DOHH2 (cell line): Measurements from ENCODE around the gene DDAH2.

Source experiments
- H3F3A ChIP-seq: fragments of 200-600 bp; sonication (generic), shearing (Covaris generic); 2 replicates; pipeline ENCODE4 v1.6.0; 2016; ENCODE audit warnings: antibody characterized with exemption, mild to moderate bottlenecking; ENCODE audit not compliant: control insufficient read depth, insufficient read depth
- H3K27ac ChIP-seq: fragments of 200-600 bp; sonication (generic); 2 replicates; pipeline ENCODE4 v1.5.1; 2014; ENCODE audit warnings: low read depth, mild to moderate bottlenecking, low read length, moderate library complexity
- H3K27me3 ChIP-seq: fragments of 200-600 bp; sonication (generic); 2 replicates; pipeline ENCODE4 v1.6.1; 2014; ENCODE audit warnings: mild to moderate bottlenecking, low read length, mixed read lengths; ENCODE audit not compliant: control insufficient read depth
- H3K36me3 ChIP-seq: fragments of 200-600 bp; sonication (generic); 2 replicates; pipeline ENCODE4 v1.6.1; 2014; ENCODE audit warnings: mild to moderate bottlenecking, low read length, moderate library complexity, mixed read lengths; ENCODE audit not compliant: control insufficient read depth
- H3K4me1 ChIP-seq: fragments of 200-600 bp; sonication (generic); 2 replicates; pipeline ENCODE4 v1.6.1; 2014; ENCODE audit warnings: mild to moderate bottlenecking, low read length, mixed read lengths; ENCODE audit not compliant: control insufficient read depth
- H3K4me2 ChIP-seq: fragments of 200-600 bp; sonication (generic); 2 replicates; pipeline ENCODE4 v1.6.0; 2014; ENCODE audit warnings: mild to moderate bottlenecking, low read length, moderate library complexity
- H3K4me3 ChIP-seq: fragments of 200-600 bp; sonication (generic); 2 replicates; pipeline ENCODE4 v1.5.1; 2014; ENCODE audit warnings: mild to moderate bottlenecking, low read length, mixed read lengths
- H3K79me2 ChIP-seq: fragments of 200-600 bp; sonication (generic); 2 replicates; pipeline ENCODE4 v1.6.1; 2014; ENCODE audit warnings: mild to moderate bottlenecking, low read length, mixed read lengths; ENCODE audit not compliant: control insufficient read depth
- H3K9me2 ChIP-seq: fragments of 200-600 bp; sonication (generic); replicated peaks from 2 replicates; pipeline ENCODE4 v1.6.1; 2014; ENCODE audit warnings: mild to moderate bottlenecking, low read length, mixed read lengths; ENCODE audit not compliant: control insufficient read depth
- H3K9me3 ChIP-seq: fragments of 200-600 bp; sonication (generic); 2 replicates; pipeline ENCODE4 v1.6.1; 2014; ENCODE audit warnings: antibody characterized with exemption, low read length, mixed read lengths; ENCODE audit not compliant: control insufficient read depth, insufficient read depth
- H4K20me1 ChIP-seq: fragments of 200-600 bp; sonication (generic); 2 replicates; pipeline ENCODE4 v1.6.0; 2014; ENCODE audit warnings: low read depth, mild to moderate bottlenecking, antibody characterized with exemption, low read length, moderate library complexity; ENCODE audit not compliant: control insufficient read depth, insufficient read depth
- EZH2phosphoT487 ChIP-seq: fragments of 200-600 bp; sonication (generic); IDR thresholded peaks from 2 replicates; pipeline ENCODE4 v1.6.1; 2017; ENCODE audit warnings: borderline replicate concordance, mild to moderate bottlenecking, antibody characterized with exemption, low read length, moderate library complexity, mixed read lengths
- TF ChIP-seq, protein P1 (sequence below): fragments of 200-600 bp; sonication (generic); IDR thresholded peaks from one replicate; pipeline ENCODE4 v1.5.1; 2014; ENCODE audit warnings: antibody characterized with exemption, mild to moderate bottlenecking, low read depth, low read length; ENCODE audit not compliant: poor library complexity, severe bottlenecking

The DDAH2 gene

GRCh38 chr6:31760790-31761189 is 31.7 kb upstream of the DDAH2 start:
- TF ChIP-seq, protein P1, sequence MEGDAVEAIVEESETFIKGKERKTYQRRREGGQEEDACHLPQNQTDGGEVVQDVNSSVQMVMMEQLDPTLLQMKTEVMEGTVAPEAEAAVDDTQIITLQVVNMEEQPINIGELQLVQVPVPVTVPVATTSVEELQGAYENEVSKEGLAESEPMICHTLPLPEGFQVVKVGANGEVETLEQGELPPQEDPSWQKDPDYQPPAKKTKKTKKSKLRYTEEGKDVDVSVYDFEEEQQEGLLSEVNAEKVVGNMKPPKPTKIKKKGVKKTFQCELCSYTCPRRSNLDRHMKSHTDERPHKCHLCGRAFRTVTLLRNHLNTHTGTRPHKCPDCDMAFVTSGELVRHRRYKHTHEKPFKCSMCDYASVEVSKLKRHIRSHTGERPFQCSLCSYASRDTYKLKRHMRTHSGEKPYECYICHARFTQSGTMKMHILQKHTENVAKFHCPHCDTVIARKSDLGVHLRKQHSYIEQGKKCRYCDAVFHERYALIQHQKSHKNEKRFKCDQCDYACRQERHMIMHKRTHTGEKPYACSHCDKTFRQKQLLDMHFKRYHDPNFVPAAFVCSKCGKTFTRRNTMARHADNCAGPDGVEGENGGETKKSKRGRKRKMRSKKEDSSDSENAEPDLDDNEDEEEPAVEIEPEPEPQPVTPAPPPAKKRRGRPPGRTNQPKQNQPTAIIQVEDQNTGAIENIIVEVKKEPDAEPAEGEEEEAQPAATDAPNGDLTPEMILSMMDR = no peak
- no peak for TF ChIP-seq EZH2phosphoT487
- Histone ChIP-seq H3K36me3 (peaks cover 49% of the 10 kb centered on the region), H3K79me2 (no peaks in the 10 kb centered on the region)

DNA sequence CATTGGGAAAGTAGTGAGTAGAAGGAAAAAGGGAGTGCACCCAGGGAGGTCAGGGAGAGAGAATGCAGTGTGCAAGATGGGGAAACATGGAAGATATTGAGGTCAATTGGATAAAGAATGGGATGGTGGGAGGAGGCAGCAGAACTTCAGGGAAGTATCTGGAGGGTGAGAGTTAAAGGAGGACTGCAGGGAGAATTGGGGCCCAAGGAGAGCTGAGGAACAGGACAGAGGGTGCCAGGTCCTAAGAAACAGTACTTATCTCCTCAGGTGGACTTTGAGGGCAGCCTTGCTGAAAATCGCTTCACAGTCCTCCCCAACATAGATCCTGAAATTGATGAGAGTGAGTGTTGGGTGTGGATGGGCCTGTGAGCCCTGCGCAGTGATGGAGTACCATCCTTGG is 29.2 kb upstream of the DDAH2 start:
- H3F3A ChIP-seq = no peaks in the 10 kb centered on the region
- H3K9me3 ChIP-seq = no peaks in the 10 kb centered on the region
- H3K4me3 ChIP-seq = no peak overlapping the region
- H3K9me2 ChIP-seq = no peaks in the 10 kb centered on the region
- no peak overlapping the region for H3K4me2 ChIP-seq
- no peaks in the 10 kb centered on the region for H4K20me1 ChIP-seq
- no peaks in the 10 kb centered on the region for H3K79me2 ChIP-seq
- H3K27me3 ChIP-seq = no peaks in the 10 kb centered on the region
- TF ChIP-seq EZH2phosphoT487 = no peak
- TF ChIP-seq, protein P1 = no peak
- no peaks in the 10 kb centered on the region for H3K4me1 ChIP-seq
- no peak overlapping the region for H3K27ac ChIP-seq
- peaks cover 42% of the 10 kb centered on the region for H3K36me3 ChIP-seq

More at GRCh38 chr6:31760790-31761189, 31.7 kb upstream of the DDAH2 start:
- Histone ChIP-seq H3K4me1 (no peaks in the 10 kb centered on the region), H4K20me1 (no peaks in the 10 kb centered on the region), H3K9me3 (no peaks in the 10 kb centered on the region), H3K27me3 (no peaks in the 10 kb centered on the region), H3K4me2 (no peak overlapping the region), H3F3A (no peaks in the 10 kb centered on the region), H3K27ac (no peak overlapping the region), H3K9me2 (no peaks in the 10 kb centered on the region), H3K4me3 (no peak overlapping the region)

- H3K9me2 ChIP-seq = no peaks in the 10 kb centered on the region
- H3K4me1 ChIP-seq = no peaks in the 10 kb centered on the region
- peaks cover 10% of the 10 kb centered on the region for H3F3A ChIP-seq
- H3K4me3 ChIP-seq = no peak overlapping the region
- no peak overlapping the region for H3K4me2 ChIP-seq
- no peak overlapping the region for H3K27ac ChIP-seq
- H3K36me3 ChIP-seq = peaks cover 16% of the 10 kb centered on the region
- TF ChIP-seq, protein P1 = no peak
- no peak for TF ChIP-seq EZH2phosphoT487
- no peaks in the 10 kb centered on the region for H3K79me2 ChIP-seq
- H3K27me3 ChIP-seq = no peaks in the 10 kb centered on the region
- no peaks in the 10 kb centered on the region for H3K9me3 ChIP-seq
- no peaks in the 10 kb centered on the region for H4K20me1 ChIP-seq
Measured at GRCh38 chr6:31752739-31753319, 23.7 kb upstream of the DDAH2 start.
